Measurements from ENCODE around the gene TMEM82. TPM values are rescaled to one million over a fixed set of nuclear protein-coding genes. Genes with fewer than 3 reads are reported as not detected.

TMEM82 gene
- total RNA-seq, 1 donor from 2014 or later, result 0.13 TPM

DNA sequence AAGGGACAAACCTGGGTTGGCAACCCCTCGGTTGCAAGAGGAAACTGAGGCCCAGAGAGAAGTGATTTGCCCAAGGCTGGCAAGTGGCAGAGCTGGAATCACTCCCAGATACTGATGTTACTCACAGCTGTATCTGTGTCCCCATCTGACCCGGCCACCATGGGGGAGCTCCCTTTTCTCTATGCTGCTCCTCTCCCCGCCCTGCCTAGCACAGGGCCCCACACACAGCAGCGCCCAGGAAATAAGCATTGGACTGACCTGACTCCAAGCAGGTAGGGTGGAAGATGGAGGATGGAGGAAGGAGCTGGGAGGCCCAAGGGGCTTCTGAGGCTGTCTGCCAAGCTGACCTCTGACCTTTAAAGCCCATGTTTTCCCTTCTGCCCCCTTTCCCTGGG lies 13.3 kb downstream of the TMEM82 start:
- DNase-seq (ENCODE audit: low read depth in 2 of 2), result no peak

- DNase-seq (ENCODE audit: low read depth in 2 of 2), result peak in 1 of 2 donors; percentile 70
Observed at GRCh38 chr1:15756143-15757015, 14.1 kb downstream of the TMEM82 start.

DNA sequence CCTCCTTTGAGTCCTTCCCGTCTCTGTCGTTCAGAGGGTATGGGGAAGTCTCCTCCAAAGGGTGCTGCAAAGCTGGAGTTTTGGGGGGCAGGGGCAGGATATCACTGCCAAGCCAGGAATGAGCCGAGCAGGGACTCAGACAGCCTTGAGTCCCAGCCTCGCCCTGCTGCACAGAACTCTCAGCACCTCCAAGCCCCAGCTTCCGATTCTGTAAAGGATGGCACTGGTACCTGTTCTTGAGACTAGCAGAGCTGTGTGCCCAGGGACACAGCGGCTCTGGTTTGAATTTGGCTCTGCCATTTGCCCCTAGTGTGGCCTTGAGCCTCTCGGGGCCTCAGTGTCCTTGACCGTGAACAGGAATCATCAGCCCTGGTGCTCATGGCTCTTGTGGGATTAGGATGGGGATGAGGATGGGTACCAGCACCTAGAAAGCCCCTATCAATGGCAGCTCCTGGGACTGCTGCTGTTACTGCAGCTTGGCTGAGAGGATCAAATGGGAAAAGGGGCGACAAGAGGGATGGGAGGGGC lies 14.8 kb downstream of the TMEM82 start:
- no peak for DNase-seq (ENCODE audit: low read depth in 2 of 2)

- peak in 1 of 2 donors; percentile 47 for DNase-seq (ENCODE audit: low read depth in 2 of 2)
Observed at GRCh38 chr1:15757575-15758342, 15.5 kb downstream of the TMEM82 start.

- DNase-seq (ENCODE audit: low read depth in 2 of 2), result peak in 1 of 2 donors; percentile 56
Observed at GRCh38 chr1:15758343-15758931, 16.1 kb downstream of the TMEM82 start, which contains the start of gene FBLIM1. FBLIM1 (plus strand) TSS chr1:15758795; CDS start chr1:15764984, 6,189 bp downstream.

DNA sequence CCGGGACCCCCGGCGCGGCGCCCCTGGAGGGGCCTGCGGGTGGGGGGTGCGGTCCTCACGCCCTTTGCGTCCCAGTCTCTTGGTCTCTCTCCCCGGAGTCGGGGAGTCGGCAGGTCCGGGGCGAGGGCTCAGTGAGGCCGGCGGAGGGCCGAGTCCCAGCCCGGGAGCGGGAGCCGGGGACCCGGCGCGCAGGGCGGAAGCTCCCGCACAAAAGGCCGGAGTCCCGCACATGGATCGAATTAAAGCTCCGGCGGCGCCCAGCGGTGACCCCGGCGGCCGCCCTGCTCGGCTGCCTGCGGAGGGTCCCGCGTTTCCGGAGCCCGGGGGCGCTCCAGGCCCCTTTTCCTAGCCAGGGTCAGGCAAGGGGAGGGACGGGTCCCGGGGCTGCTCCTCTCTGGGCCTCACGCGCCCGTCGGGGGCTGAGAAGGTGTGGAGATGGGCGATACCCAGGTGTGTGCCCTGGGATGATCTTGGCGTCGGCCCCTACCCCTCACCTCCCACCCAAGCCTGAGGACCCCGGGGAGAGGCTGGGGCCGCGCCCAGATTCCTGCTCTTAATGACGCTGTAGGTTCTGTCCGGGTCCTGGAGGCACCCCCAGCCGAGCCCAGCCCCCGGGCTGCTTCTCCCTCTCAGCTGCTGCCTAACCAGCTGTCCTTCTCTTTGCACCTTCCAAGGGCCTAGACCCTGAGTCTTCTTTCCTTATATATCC lies 16.8 kb downstream of the TMEM82 start:
- no peak for DNase-seq (ENCODE audit: low read depth in 2 of 2)

DNA sequence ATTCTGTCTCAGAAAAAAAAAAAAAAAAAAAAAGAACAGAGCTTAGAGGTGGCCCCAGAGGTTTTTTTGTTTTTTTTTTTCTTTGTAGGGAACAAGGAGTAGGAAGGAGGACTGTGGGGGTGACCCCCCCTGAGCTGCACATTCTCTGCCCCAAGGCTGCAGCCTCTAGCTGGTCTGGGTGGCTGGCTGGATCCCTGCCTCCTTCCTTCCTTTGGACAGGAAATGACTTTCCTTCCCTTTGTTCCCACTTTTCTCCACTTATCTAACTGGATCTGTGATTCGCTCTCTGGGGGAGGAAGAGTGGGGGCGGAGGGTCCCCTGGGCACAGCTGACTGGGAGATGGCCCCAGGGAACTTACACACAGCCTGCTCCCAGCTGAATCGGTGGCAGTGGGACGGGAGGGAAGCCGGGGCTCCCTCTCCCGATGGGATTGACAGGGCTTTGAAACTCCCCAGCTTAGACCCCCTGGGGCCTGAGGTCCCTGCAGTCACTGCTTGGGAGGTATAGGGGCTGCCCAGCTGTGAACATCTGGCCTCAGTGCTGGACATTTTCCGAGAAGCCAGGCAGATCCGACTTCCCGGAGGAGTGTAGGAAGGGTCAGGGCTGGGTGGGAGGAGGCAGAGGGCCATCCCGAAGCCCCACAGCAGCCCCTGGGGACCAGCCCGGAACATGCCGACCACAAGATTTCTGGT lies 18.4 kb downstream of the TMEM82 start:
- peak in 1 of 2 donors; percentile 78 for DNase-seq (ENCODE audit: low read depth in 2 of 2)

DNA sequence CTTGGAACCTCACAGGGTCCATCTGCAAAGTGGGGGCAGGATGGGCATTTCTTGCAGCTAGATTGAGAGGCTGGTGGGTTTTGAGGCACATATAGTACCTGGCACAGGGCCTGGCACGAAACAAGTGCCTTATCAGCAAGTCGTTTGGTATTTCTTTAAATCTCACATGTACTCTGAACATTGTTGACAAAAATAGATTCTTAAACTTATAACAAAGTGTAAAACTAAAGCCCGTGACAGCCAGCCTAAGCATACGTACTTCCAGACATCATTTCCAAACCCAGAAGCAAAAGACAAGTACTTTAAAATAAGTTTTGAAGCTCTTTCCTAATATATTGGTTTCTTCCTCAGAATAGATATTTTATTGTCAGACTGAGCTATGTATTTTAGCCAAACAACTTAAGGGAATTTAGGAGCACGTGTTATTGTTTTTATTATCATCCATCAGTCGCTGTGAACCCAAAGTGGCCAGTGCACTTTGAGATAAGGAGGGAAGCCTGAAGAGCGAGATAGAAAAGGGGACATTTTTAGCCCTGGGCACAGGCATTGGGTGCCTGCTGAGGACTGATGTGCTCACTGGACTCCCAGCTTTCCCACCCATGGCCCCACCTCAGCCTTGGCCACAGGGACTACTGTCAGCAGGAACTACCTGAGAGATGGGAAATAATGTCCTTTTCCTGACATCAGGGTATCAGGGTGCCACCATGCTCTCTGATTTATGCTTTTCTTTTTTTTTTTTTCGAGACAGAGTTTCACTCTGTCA lies 19.2 kb downstream of the TMEM82 start:
- no peak for DNase-seq (ENCODE audit: low read depth in 2 of 2)

DNA sequence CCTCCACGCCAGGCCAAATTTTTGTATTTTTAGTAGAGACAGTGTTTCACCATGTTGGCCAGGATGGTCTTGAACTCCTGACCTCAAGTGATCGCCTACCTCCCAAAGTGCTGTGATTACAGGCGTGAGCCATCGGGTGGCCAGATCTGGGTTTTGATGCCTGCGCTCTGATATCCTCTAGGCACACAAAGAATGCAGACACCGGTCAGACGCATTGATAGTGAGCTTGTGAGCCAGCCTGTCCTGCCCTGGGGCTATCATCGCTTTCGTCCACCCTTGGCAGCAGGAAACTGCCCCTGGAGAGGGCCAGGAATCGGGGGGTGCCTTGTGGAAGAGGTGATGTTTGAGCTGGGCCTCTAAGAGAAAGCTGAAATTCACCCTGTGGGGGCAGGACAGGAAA lies 20.2 kb downstream of the TMEM82 start:
- DNase-seq (ENCODE audit: low read depth in 2 of 2), result no peak

DNA sequence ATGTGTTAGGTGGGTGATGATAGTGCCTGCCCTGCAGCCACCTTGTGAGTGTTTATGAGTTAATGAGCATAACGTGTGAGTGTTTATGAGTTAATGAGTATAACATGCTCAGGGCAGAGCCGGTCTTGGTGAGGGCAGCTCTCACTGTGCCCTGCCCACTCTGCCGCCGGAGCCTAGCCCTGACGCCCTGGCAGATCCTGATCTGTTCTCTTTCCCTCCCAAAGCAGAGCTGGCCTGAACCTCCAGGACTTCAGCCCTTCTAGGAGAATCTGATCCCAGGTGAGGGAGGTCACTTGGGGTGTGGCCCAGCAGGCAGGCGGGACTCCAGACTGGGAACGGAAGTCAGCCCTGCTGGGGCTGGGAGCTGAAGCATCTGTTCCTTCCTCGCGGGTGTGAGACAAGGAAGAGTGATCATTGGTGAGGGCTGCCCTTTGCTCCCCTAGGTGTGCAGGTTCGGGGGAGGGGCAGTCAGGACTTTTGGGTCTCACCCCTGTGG lies 22.0 kb downstream of the TMEM82 start:
- DNase-seq (ENCODE audit: low read depth in 2 of 2), result no peak

DNA sequence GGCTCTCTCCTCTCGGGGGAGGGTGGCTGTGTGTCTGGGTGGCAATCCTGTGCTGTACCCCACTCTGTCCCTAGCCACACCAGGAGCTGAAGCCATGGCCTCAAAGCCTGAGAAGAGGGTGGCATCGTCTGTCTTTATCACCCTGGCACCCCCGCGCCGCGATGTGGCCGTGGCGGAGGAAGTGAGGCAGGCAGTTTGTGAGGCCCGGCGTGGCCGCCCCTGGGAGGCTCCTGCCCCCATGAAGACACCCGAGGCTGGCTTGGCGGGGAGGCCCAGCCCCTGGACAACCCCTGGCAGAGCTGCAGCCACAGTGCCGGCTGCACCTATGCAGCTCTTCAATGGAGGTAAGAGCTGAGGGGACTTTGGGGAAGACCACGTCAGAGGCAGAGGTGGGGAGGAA lies 22.6 kb downstream of the TMEM82 start:
- no peak for DNase-seq (ENCODE audit: low read depth in 2 of 2)

DNA sequence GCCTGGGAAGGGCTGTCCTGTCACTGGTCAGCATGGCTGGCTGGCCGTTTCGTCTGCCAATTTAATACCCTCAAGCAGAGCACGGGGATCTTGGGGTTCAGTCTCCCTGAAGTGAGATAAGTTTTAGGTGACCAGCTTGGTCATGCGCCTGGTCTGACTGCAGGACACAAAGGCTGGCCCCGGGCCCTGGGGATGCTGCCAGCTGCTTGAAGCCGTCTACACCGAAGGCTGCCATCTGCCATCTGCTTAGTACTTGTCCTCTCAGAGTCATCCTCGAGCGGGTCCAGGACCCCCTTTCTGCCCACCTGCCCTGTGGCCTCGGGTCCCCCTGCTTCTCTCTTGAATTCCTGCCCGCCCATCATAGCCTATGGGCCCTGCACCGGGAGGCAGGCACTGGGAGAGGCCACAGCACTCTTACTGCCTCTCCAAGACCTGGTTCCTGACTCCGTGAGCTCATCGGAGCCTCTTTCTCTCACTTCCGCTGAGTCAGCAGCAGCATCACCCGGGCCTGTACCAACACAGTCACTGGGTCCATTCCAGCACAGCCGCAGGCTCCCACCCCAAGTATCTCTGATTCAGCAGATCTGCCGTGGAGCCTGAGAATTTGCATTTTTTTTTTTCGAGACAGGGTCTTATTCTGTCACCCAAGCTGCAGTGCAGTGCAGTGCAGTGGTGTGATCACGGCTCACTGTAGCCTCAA lies 23.3 kb downstream of the TMEM82 start:
- DNase-seq (ENCODE audit: low read depth in 2 of 2), result peak in 1 of 2 donors; percentile 67

DNA sequence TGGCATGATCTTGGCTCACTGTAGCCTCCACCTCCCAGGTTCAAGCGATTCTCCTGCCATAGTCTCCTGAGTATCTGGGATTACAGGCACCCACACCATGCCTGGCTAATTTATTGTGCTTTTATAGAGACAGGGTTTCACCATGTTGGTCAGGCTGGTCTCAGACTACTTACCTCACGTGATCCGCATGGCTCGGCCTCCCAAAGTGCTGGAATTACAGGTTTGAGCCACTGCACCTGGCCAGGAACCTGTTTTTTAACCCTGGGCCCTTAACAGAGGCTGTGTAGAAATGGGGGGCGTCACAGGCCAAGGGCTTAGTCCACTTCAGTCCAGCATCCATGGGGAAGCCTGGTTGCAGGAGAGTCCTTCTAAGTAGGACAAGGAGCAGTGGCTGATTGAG lies 25.6 kb downstream of the TMEM82 start:
- DNase-seq (ENCODE audit: low read depth in 2 of 2), result no peak

- no peak for DNase-seq (ENCODE audit: low read depth in 2 of 2)
Observed at GRCh38 chr1:15768388-15768787, 26.1 kb downstream of the TMEM82 start.

DNA sequence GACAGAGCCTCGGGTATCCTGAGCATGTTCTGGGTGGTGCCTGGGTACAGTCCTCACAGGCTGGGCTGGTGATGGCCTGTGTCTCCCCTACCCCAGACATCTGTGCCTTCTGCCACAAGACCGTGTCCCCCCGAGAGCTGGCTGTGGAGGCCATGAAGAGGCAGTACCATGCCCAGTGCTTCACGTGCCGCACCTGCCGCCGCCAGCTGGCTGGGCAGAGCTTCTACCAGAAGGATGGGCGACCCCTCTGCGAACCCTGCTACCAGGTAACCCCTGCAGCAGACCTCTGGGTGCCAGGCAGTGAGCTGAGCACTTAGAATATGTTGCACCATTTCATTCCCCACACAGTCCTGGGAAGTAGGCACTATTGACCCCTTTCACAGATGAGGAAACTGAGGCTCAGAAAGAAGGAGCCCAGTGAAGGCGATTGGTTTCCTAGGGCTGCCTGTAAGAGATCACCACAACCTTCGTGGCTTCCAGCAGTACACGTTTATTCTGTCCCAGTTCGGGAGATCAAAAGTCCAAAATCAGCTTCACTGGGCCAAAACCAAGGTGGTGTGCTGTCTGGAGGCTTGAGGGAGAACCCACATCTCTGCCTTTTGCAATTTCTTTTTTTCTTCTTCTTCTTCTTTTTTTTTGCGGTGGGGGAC lies 28.1 kb downstream of the TMEM82 start:
- DNase-seq (ENCODE audit: low read depth in 2 of 2), result no peak

DNA sequence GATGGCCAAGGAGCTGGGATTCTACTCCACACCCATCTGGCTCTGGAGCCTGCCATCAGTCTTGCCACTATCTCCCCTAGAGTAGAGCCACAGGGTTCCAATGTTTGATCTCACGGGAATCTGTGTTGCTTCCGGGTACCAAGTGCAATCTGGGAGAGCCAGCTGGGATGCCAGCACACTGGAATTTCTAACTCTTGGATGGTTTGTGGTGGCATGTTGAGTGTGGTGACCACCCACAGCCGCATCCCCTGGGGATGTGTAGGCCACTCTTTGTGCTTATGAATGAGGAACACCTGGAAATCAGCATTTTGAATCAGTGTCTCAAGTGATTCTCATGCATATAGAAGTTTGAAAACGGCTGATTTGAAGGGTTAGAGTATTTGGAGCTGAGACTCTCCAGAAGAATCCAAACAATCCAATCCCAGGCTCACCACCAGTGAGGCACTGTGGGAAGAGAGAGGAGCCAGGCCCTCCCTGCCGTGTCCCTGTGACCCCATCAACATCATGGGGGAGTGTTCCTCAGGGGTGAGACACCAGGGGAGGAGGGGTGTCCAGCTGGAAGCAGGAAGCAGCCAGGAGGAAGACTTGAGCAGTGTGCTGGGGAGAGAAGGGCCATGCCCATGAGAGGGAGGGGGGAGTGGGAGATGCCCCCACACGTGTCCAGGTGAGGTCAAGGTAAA lies 29.7 kb downstream of the TMEM82 start:
- no peak for DNase-seq (ENCODE audit: low read depth in 2 of 2)

GRCh38 chr1:15775706-15776105 lies 33.4 kb downstream of the TMEM82 start:
- DNase-seq (ENCODE audit: low read depth in 2 of 2), result no peak

All from dermis microvascular lymphatic vessel endothelial cell (primary cell).